Activated CD4-positive, CD25-positive, alpha-beta regulatory T cell treated with anti-CD3 and anti-CD28 coated beads, Interleukin-2, amount 50 U/mL, for 24 hours (primary cell): ENCODE measurements around the gene DUSP16.
"Not testable (repeated sequence)": the region's sequence is repeated elsewhere in the genome, so short reads cannot be mapped to it uniquely, and the experiment has no call there.

ENCODE experiments used
- ATAC-seq, 2 donors: fragments of 150-1000 bp; cut with Tn5 transposase; one replicate each; pipeline ENCODE4 v1.10.0; 2021; ENCODE audit warnings: mild to moderate bottlenecking in 1 of 2, moderate library complexity in 1 of 2

Gene DUSP16

GRCh38 chr12:12542964-12543363 lies 19.7 kb downstream of the DUSP16 start:
- ATAC-seq, result no peak

GRCh38 chr12:12542286-12542685 lies 20.4 kb downstream of the DUSP16 start:
- no peak for ATAC-seq

GRCh38 chr12:12541782-12542181 lies 20.9 kb downstream of the DUSP16 start:
- no peak for ATAC-seq

GRCh38 chr12:12540261-12541013 lies 22.2 kb downstream of the DUSP16 start:
- ATAC-seq, result no peak

- no peak for ATAC-seq
Measured at GRCh38 chr12:12539028-12539810, 23.4 kb downstream of the DUSP16 start.

GRCh38 chr12:12538535-12538934 lies 24.1 kb downstream of the DUSP16 start:
- no peak for ATAC-seq

GRCh38 chr12:12537421-12537820 lies 25.2 kb downstream of the DUSP16 start:
- no peak for ATAC-seq

- ATAC-seq, result no peak
Measured at GRCh38 chr12:12534975-12535374, 27.7 kb downstream of the DUSP16 start.

- ATAC-seq, result peak; percentile 77 to 80
Measured at GRCh38 chr12:12534166-12534866, 28.3 kb downstream of the DUSP16 start.

GRCh38 chr12:12533238-12533829 lies 29.3 kb downstream of the DUSP16 start:
- no peak for ATAC-seq

GRCh38 chr12:12531194-12531593 lies 31.5 kb downstream of the DUSP16 start:
- ATAC-seq, result no peak

- no peak for ATAC-seq
Measured at GRCh38 chr12:12529783-12530421, 32.8 kb downstream of the DUSP16 start.

GRCh38 chr12:12528361-12529270 lies 34.0 kb downstream of the DUSP16 start:
- ATAC-seq, result peak; percentile 59 to 65

GRCh38 chr12:12527820-12528296 lies 34.8 kb downstream of the DUSP16 start:
- peak; percentile 58 to 59 for ATAC-seq

- no peak for ATAC-seq
Measured at GRCh38 chr12:12524128-12524527, 38.5 kb downstream of the DUSP16 start.

GRCh38 chr12:12523229-12523628 lies 39.4 kb downstream of the DUSP16 start:
- no peak for ATAC-seq

GRCh38 chr12:12522657-12523056 lies 40.0 kb downstream of the DUSP16 start:
- ATAC-seq, result not testable (repeated sequence)

- ATAC-seq, result no peak
Measured at GRCh38 chr12:12521888-12522287, 40.8 kb downstream of the DUSP16 start.

GRCh38 chr12:12521044-12521485 lies 41.6 kb downstream of the DUSP16 start:
- ATAC-seq, result no peak

- no peak for ATAC-seq
Measured at GRCh38 chr12:12520273-12520672, 42.4 kb downstream of the DUSP16 start.

- ATAC-seq, result peak in 1 of 2 donors; percentile 67
Measured at GRCh38 chr12:12519354-12519998, 43.2 kb downstream of the DUSP16 start.
